GM19035 (cell line): ENCODE measurements around the gene KCNJ5.

Source experiments
- ATAC-seq: cut with Tn5 transposase; IDR thresholded peaks from one replicate; pipeline ENCODE4 v1.9.1; 2021; ENCODE audit not compliant: unreplicated experiment

KCNJ5 gene

GRCh38 chr11:128890543-128891368 is at the start of gene KCNJ5:
Gene KCNJ5 (plus strand): TSS chr11:128891356. CDS start chr11:128911274, 19,918 bp downstream.
- ATAC-seq = no peak

- peak; percentile 68 for ATAC-seq
Measured at GRCh38 chr11:128841461-128842072, 49.6 kb upstream of the KCNJ5 start.

- ATAC-seq = no peak
Measured at GRCh38 chr11:128843198-128843785, 47.9 kb upstream of the KCNJ5 start.

- peak; percentile 31 for ATAC-seq
Measured at GRCh38 chr11:128845334-128845780, 45.8 kb upstream of the KCNJ5 start.

- ATAC-seq = no peak
Measured at GRCh38 chr11:128846985-128847384, 44.2 kb upstream of the KCNJ5 start.

- peak; percentile 89 for ATAC-seq
Measured at GRCh38 chr11:128848815-128849455, 42.2 kb upstream of the KCNJ5 start.

GRCh38 chr11:128852327-128853023 is 38.7 kb upstream of the KCNJ5 start:
- ATAC-seq = no peak

- ATAC-seq = no peak
Measured at GRCh38 chr11:128853559-128853958, 37.6 kb upstream of the KCNJ5 start.

GRCh38 chr11:128854841-128855240 is 36.3 kb upstream of the KCNJ5 start:
- no peak for ATAC-seq

- ATAC-seq = no peak
Measured at GRCh38 chr11:128856241-128856640, 34.9 kb upstream of the KCNJ5 start.

GRCh38 chr11:128857341-128857740 is 33.8 kb upstream of the KCNJ5 start:
- ATAC-seq = no peak

- peak; percentile 96 for ATAC-seq
Measured at GRCh38 chr11:128859563-128860441, 31.4 kb upstream of the KCNJ5 start.

- no peak for ATAC-seq
Measured at GRCh38 chr11:128860571-128861361, 30.4 kb upstream of the KCNJ5 start.

GRCh38 chr11:128862406-128862805 is 28.8 kb upstream of the KCNJ5 start:
- no peak for ATAC-seq

GRCh38 chr11:128862908-128863660 is 28.1 kb upstream of the KCNJ5 start:
- no peak for ATAC-seq

GRCh38 chr11:128865490-128865889 is 25.7 kb upstream of the KCNJ5 start:
- no peak for ATAC-seq

- no peak for ATAC-seq
Measured at GRCh38 chr11:128867277-128867676, 23.9 kb upstream of the KCNJ5 start, which contains the start of gene KCNJ1. Gene KCNJ1 (minus strand): TSS chr11:128867296. CDS start chr11:128840243, 27,053 bp downstream.
